ENCODE measurements around the gene KLC1.

GRCh38 chr14:103692871-103693270 is 63.9 kb downstream of the KLC1 start:
- TF ChIP-seq ZFP1 (CRISPR knock-in tag; IDR thresholded peaks at IDR 0.05) (no peak), CENPT (CRISPR knock-in tag; IDR thresholded peaks at IDR 0.05; ENCODE audit: low read depth) (no peak), ZNF749 (CRISPR knock-in tag; IDR thresholded peaks at IDR 0.05; ENCODE audit: borderline replicate concordance) (no peak), EZH2 (conservative IDR thresholded peaks at IDR 0.05; ENCODE audit: low read depth, low read length) (no peak)
- TF ChIP-seq, protein P1, sequence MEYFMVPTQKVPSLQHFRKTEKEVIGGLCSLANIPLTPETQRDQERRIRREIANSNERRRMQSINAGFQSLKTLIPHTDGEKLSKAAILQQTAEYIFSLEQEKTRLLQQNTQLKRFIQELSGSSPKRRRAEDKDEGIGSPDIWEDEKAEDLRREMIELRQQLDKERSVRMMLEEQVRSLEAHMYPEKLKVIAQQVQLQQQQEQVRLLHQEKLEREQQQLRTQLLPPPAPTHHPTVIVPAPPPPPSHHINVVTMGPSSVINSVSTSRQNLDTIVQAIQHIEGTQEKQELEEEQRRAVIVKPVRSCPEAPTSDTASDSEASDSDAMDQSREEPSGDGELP (IDR thresholded peaks at IDR 0.05; ENCODE audit: borderline replicate concordance, low read depth) = no peak

Measured in HepG2 (cell line).